A549 (cell line): ENCODE results near the gene LOXHD1.

Source experiments
- CBX8 ChIP-seq: fragments of 200-600 bp; sonication (generic); IDR thresholded peaks from 2 replicates; pipeline ENCODE4 v1.6.1; 2016
- CTCF ChIP-seq: fragments of >200 bp; sonication (Bioruptor Twin); formaldehyde crosslinking; IDR thresholded peaks from 3 replicates; pipeline ENCODE4 v1.5.1; 2016
- E2F6 ChIP-seq: IDR thresholded peaks from 2 replicates; pipeline ENCODE4 v1.6.1; 2012; ENCODE audit warnings: low read depth, borderline replicate concordance
- EHF ChIP-seq: fragments of 250-450 bp; sonication (Bioruptor Pico); IDR thresholded peaks from 2 replicates; pipeline ENCODE4 v1.5.0; 2020; ENCODE audit warnings: mild to moderate bottlenecking
- EHMT2 ChIP-seq: fragments of 200-600 bp; sonication (generic); IDR thresholded peaks from 2 replicates; pipeline ENCODE4 v1.6.1; 2016; ENCODE audit warnings: antibody characterized with exemption, low read depth, mild to moderate bottlenecking, moderate library complexity
- FOSL2 ChIP-seq, 2 experiments: fragments of 450-650 bp in 1 of 2; fragments of >200 bp in 1 of 2; sonication (Bioruptor Twin) in 1 of 2; formaldehyde crosslinking; IDR thresholded peaks; 2 replicates each; pipeline versions ENCODE4 v1.5.0 to v1.6.1; 2016 to 2020; ENCODE audit warnings: mild to moderate bottlenecking in 1 of 2, moderate library complexity in 1 of 2
- JUNB ChIP-seq: fragments of >200 bp; sonication (Bioruptor Twin); formaldehyde crosslinking; IDR thresholded peaks from 2 replicates; pipeline ENCODE4 v1.6.1; 2016
- MAFK ChIP-seq: fragments of 450-650 bp; IDR thresholded peaks from 2 replicates; pipeline ENCODE4 v1.6.1; 2014; ENCODE audit not compliant: partially characterized antibody
- POLR2A ChIP-seq: IDR thresholded peaks from 2 replicates; pipeline ENCODE4 v1.6.1; 2012; ENCODE audit warnings: mild to moderate bottlenecking, low read length
- POLR2AphosphoS2 ChIP-seq: conservative IDR thresholded peaks from 2 replicates; pipeline ENCODE4 v1.6.1; 2012; ENCODE audit warnings: low read length, improper control_type of control experiment, inconsistent platforms
- TP53 ChIP-seq: fragments of 250-450 bp; sonication (Bioruptor Pico); IDR thresholded peaks from 2 replicates; pipeline ENCODE4 v1.5.0; 2021; ENCODE audit warnings: mild to moderate bottlenecking, moderate library complexity
- ZFP36 ChIP-seq: fragments of 450-650 bp; IDR thresholded peaks from 2 replicates; pipeline ENCODE4 v1.6.1; 2014; ENCODE audit warnings: borderline replicate concordance; ENCODE audit not compliant: partially characterized antibody
- TF ChIP-seq, protein P1 (sequence below): fragments of 450-650 bp; IDR thresholded peaks from 2 replicates; pipeline ENCODE4 v1.6.1; 2014; ENCODE audit warnings: antibody characterized with exemption

DNA sequence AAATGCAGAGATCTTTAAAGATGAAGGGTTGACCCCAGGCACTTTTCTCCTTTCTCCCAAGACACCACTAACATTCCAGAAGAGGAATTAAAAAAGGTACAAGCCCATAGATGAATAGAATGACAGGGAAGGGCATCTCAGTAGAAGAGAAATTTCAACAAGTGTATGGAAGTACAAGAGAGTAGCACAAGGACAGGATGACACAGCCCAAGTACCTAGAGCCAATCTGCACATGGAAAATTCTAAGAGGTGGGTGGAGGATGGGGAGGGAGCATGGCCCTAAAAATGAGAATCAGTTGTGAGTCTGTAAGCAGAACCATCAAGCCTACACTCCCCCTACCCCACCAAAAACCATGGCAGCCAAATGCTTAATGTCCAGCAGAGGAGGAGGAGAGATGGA, 39.7 kb upstream of the LOXHD1 start:
- TF ChIP-seq JUNB (no peak), POLR2AphosphoS2 (no peak), CTCF (no peak), POLR2A (no peak), MAFK (no peak), EHF (no peak), EHMT2 (no peak), TP53 (CRISPR knock-in tag) (no peak), FOSL2 (IDR thresholded peaks at IDR 0.05) (no peak), FOSL2 (CRISPR knock-in tag; IDR thresholded peaks at IDR 0.05) (no peak), CBX8 (no peak), E2F6 (no peak), ZFP36 (no peak)
- TF ChIP-seq, protein P1, sequence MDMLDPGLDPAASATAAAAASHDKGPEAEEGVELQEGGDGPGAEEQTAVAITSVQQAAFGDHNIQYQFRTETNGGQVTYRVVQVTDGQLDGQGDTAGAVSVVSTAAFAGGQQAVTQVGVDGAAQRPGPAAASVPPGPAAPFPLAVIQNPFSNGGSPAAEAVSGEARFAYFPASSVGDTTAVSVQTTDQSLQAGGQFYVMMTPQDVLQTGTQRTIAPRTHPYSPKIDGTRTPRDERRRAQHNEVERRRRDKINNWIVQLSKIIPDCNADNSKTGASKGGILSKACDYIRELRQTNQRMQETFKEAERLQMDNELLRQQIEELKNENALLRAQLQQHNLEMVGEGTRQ = no peak
